A549 (cell line): ENCODE measurements around the gene ENPEP.

ENCODE experiments used
- CEBPB ChIP-seq, 2 experiments: fragments of >200 bp in 1 of 2; sonication (Bioruptor Twin) in 1 of 2; formaldehyde crosslinking in 1 of 2; IDR thresholded peaks; 2 replicates each; pipeline ENCODE4 v1.6.1; 2012 to 2016
- HES2 ChIP-seq: fragments of >200 bp; sonication (Bioruptor Twin); formaldehyde crosslinking; IDR thresholded peaks from 2 replicates; pipeline ENCODE4 v1.6.1; 2016
- POLR2A ChIP-seq: IDR thresholded peaks from 2 replicates; pipeline ENCODE4 v1.6.1; 2012; ENCODE audit warnings: mild to moderate bottlenecking, low read length
- POLR2AphosphoS2 ChIP-seq: conservative IDR thresholded peaks from 2 replicates; pipeline ENCODE4 v1.6.1; 2012; ENCODE audit warnings: low read length, improper control_type of control experiment, inconsistent platforms
- RAD21 ChIP-seq, 2 experiments: fragments of >200 bp in 1 of 2; sonication (Bioruptor Twin) in 1 of 2; formaldehyde crosslinking in 1 of 2; IDR thresholded peaks in 1 of 2; conservative IDR thresholded peaks in 1 of 2; 2 replicates in 1 of 2; 3 replicates in 1 of 2; pipeline ENCODE4 v1.6.1; 2012 to 2018; ENCODE audit warnings: inconsistent platforms in 1 of 2
- TP53 ChIP-seq: fragments of 250-450 bp; sonication (Bioruptor Pico); IDR thresholded peaks from 2 replicates; pipeline ENCODE4 v1.5.0; 2021; ENCODE audit warnings: mild to moderate bottlenecking, moderate library complexity
- TF ChIP-seq, protein P1 (sequence below): fragments of 200-600 bp; sonication (generic); IDR thresholded peaks from 2 replicates; pipeline ENCODE4 v1.6.1; 2016; ENCODE audit warnings: antibody characterized with exemption, mild to moderate bottlenecking, moderate library complexity

DNA sequence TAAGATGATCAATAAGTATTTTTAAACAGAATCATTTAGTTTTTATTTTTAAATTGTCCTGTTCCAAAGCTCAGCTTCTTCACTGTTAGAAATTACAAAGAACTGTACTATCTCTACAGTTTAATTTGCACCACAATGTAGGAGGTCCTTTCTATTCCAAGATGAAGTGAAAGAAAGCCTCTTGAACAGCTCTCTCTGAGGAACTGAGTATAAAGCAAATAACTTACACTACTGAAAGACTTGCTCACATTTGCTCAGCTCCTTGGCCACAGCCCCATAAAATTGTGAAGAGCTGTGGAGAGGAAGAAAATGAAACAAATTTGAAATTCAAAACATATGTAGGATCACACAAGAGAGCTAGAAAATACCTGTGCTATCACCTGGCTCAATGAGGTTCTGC is 68.6 kb downstream of the ENPEP start:
- TF ChIP-seq HES2 (no peak), POLR2AphosphoS2 (no peak), TP53 (no peak), CEBPB (IDR thresholded peaks at IDR 0.05) (no peak), POLR2A (no peak), RAD21 (conservative IDR thresholded peaks at IDR 0.05 in 1 of 2, IDR thresholded peaks at IDR 0.05 in 1 of 2) (no peak)
- TF ChIP-seq, protein P1, sequence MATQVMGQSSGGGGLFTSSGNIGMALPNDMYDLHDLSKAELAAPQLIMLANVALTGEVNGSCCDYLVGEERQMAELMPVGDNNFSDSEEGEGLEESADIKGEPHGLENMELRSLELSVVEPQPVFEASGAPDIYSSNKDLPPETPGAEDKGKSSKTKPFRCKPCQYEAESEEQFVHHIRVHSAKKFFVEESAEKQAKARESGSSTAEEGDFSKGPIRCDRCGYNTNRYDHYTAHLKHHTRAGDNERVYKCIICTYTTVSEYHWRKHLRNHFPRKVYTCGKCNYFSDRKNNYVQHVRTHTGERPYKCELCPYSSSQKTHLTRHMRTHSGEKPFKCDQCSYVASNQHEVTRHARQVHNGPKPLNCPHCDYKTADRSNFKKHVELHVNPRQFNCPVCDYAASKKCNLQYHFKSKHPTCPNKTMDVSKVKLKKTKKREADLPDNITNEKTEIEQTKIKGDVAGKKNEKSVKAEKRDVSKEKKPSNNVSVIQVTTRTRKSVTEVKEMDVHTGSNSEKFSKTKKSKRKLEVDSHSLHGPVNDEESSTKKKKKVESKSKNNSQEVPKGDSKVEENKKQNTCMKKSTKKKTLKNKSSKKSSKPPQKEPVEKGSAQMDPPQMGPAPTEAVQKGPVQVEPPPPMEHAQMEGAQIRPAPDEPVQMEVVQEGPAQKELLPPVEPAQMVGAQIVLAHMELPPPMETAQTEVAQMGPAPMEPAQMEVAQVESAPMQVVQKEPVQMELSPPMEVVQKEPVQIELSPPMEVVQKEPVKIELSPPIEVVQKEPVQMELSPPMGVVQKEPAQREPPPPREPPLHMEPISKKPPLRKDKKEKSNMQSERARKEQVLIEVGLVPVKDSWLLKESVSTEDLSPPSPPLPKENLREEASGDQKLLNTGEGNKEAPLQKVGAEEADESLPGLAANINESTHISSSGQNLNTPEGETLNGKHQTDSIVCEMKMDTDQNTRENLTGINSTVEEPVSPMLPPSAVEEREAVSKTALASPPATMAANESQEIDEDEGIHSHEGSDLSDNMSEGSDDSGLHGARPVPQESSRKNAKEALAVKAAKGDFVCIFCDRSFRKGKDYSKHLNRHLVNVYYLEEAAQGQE: no peak
